DOHH2 (cell line): ENCODE measurements around the gene AMZ1.

ENCODE experiments used
- H3F3A ChIP-seq: fragments of 200-600 bp; sonication (generic), shearing (Covaris generic); 2 replicates; pipeline ENCODE4 v1.6.0; 2016; ENCODE audit warnings: antibody characterized with exemption, mild to moderate bottlenecking; ENCODE audit not compliant: control insufficient read depth, insufficient read depth
- H3K27ac ChIP-seq: fragments of 200-600 bp; sonication (generic); 2 replicates; pipeline ENCODE4 v1.5.1; 2014; ENCODE audit warnings: low read depth, mild to moderate bottlenecking, low read length, moderate library complexity
- H3K27me3 ChIP-seq: fragments of 200-600 bp; sonication (generic); 2 replicates; pipeline ENCODE4 v1.6.1; 2014; ENCODE audit warnings: mild to moderate bottlenecking, low read length, mixed read lengths; ENCODE audit not compliant: control insufficient read depth
- H3K36me3 ChIP-seq: fragments of 200-600 bp; sonication (generic); 2 replicates; pipeline ENCODE4 v1.6.1; 2014; ENCODE audit warnings: mild to moderate bottlenecking, low read length, moderate library complexity, mixed read lengths; ENCODE audit not compliant: control insufficient read depth
- H3K4me1 ChIP-seq: fragments of 200-600 bp; sonication (generic); 2 replicates; pipeline ENCODE4 v1.6.1; 2014; ENCODE audit warnings: mild to moderate bottlenecking, low read length, mixed read lengths; ENCODE audit not compliant: control insufficient read depth
- H3K4me2 ChIP-seq: fragments of 200-600 bp; sonication (generic); 2 replicates; pipeline ENCODE4 v1.6.0; 2014; ENCODE audit warnings: mild to moderate bottlenecking, low read length, moderate library complexity
- H3K4me3 ChIP-seq: fragments of 200-600 bp; sonication (generic); 2 replicates; pipeline ENCODE4 v1.5.1; 2014; ENCODE audit warnings: mild to moderate bottlenecking, low read length, mixed read lengths
- H3K79me2 ChIP-seq: fragments of 200-600 bp; sonication (generic); 2 replicates; pipeline ENCODE4 v1.6.1; 2014; ENCODE audit warnings: mild to moderate bottlenecking, low read length, mixed read lengths; ENCODE audit not compliant: control insufficient read depth
- H3K9me2 ChIP-seq: fragments of 200-600 bp; sonication (generic); replicated peaks from 2 replicates; pipeline ENCODE4 v1.6.1; 2014; ENCODE audit warnings: mild to moderate bottlenecking, low read length, mixed read lengths; ENCODE audit not compliant: control insufficient read depth
- H3K9me3 ChIP-seq: fragments of 200-600 bp; sonication (generic); 2 replicates; pipeline ENCODE4 v1.6.1; 2014; ENCODE audit warnings: antibody characterized with exemption, low read length, mixed read lengths; ENCODE audit not compliant: control insufficient read depth, insufficient read depth
- H4K20me1 ChIP-seq: fragments of 200-600 bp; sonication (generic); 2 replicates; pipeline ENCODE4 v1.6.0; 2014; ENCODE audit warnings: low read depth, mild to moderate bottlenecking, antibody characterized with exemption, low read length, moderate library complexity; ENCODE audit not compliant: control insufficient read depth, insufficient read depth
- CTCF ChIP-seq: fragments of 200-600 bp; sonication (generic); IDR thresholded peaks from one replicate; pipeline ENCODE4 v1.5.1; 2014; ENCODE audit warnings: antibody characterized with exemption, mild to moderate bottlenecking, low read depth, low read length; ENCODE audit not compliant: poor library complexity, severe bottlenecking
- EZH2phosphoT487 ChIP-seq: fragments of 200-600 bp; sonication (generic); IDR thresholded peaks from 2 replicates; pipeline ENCODE4 v1.6.1; 2017; ENCODE audit warnings: borderline replicate concordance, mild to moderate bottlenecking, antibody characterized with exemption, low read length, moderate library complexity, mixed read lengths

AMZ1 gene

GRCh38 chr7:2644562-2645273 is 43.3 kb upstream of the AMZ1 start:
- Histone ChIP-seq H3K27me3 (no peaks in the 10 kb centered on the region), H3K79me2 (no peaks in the 10 kb centered on the region), H3K4me1 (peaks cover 64% of the 10 kb centered on the region), H3F3A (peaks cover 4% of the 10 kb centered on the region), H3K36me3 (no peaks in the 10 kb centered on the region), H3K4me3 (peak overlapping the region; percentile 59), H3K9me2 (no peaks in the 10 kb centered on the region), H3K27ac (peak overlapping the region; percentile 67), H3K4me2 (peak overlapping the region; percentile 75), H3K9me3 (no peaks in the 10 kb centered on the region), H4K20me1 (no peaks in the 10 kb centered on the region)
- TF ChIP-seq EZH2phosphoT487 (no peak), CTCF (no peak)

- Histone ChIP-seq H3K27ac (peak overlapping the region; percentile 67), H3K4me2 (peak overlapping the region; percentile 75), H3K4me1 (peaks cover 64% of the 10 kb centered on the region), H3K27me3 (no peaks in the 10 kb centered on the region), H3K4me3 (peak overlapping the region; percentile 59), H3K9me2 (no peaks in the 10 kb centered on the region), H3F3A (peaks cover 4% of the 10 kb centered on the region), H4K20me1 (no peaks in the 10 kb centered on the region), H3K36me3 (no peaks in the 10 kb centered on the region), H3K9me3 (no peaks in the 10 kb centered on the region), H3K79me2 (no peaks in the 10 kb centered on the region)
- no peak for TF ChIP-seq CTCF
- TF ChIP-seq EZH2phosphoT487 = no peak
Measured at GRCh38 chr7:2645274-2645868, 42.6 kb upstream of the AMZ1 start.

DNA sequence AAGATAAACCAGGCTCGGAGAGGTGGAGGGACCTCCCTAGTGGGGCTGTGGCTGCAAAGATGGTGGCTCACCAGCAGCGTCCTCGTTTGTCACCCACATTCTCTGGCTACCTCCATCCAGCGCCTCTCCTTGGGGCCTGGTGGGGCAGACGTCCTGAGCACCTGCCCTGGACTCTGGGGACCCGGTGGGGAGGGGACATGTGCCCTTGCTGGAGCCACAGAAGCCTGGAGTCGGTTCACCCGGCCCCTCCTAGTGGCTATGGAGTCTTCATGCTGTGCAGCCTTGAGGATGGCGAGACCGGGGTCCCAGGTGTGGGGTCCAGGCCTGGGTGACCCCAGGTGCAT is 41.7 kb upstream of the AMZ1 start:
- Histone ChIP-seq H3F3A (peaks cover 4% of the 10 kb centered on the region), H3K27ac (no peak overlapping the region), H3K9me3 (no peaks in the 10 kb centered on the region), H3K9me2 (no peaks in the 10 kb centered on the region), H4K20me1 (no peaks in the 10 kb centered on the region), H3K4me2 (no peak overlapping the region), H3K36me3 (no peaks in the 10 kb centered on the region), H3K27me3 (no peaks in the 10 kb centered on the region), H3K79me2 (no peaks in the 10 kb centered on the region), H3K4me1 (peaks cover 54% of the 10 kb centered on the region), H3K4me3 (no peak overlapping the region)
- TF ChIP-seq CTCF (no peak), EZH2phosphoT487 (no peak)
